BE2C (cell line): ENCODE measurements around the gene ARL8A.

ENCODE experiments used
- DNase-seq: peaks from one replicate; pipeline ENCODE4 v3.0.0-alpha.2; 2020
- H3K27me3 ChIP-seq: fragments of 250-450 bp; sonication (Bioruptor Pico); 2 replicates; pipeline ENCODE4 v1.5.1; 2020; ENCODE audit warnings: mild to moderate bottlenecking
- H3K36me3 ChIP-seq: fragments of 250-450 bp; sonication (Bioruptor Pico); 2 replicates; pipeline ENCODE4 v1.5.1; 2020; ENCODE audit warnings: mild to moderate bottlenecking
- H3K4me1 ChIP-seq: fragments of 250-450 bp; sonication (Bioruptor Pico); 2 replicates; pipeline ENCODE4 v1.5.1; 2020
- H3K4me3 ChIP-seq: 2 replicates; pipeline ENCODE4 v1.5.1; 2011; ENCODE audit warnings: low read depth, low read length
- H3K9me3 ChIP-seq: fragments of 250-450 bp; sonication (Bioruptor Pico); 2 replicates; pipeline ENCODE4 v1.5.1; 2020
- TF ChIP-seq, protein P1 (sequence below): IDR thresholded peaks from 2 replicates; pipeline ENCODE4 v1.5.1; 2012; ENCODE audit warnings: mild to moderate bottlenecking, low read depth, low read length

The ARL8A gene

DNA sequence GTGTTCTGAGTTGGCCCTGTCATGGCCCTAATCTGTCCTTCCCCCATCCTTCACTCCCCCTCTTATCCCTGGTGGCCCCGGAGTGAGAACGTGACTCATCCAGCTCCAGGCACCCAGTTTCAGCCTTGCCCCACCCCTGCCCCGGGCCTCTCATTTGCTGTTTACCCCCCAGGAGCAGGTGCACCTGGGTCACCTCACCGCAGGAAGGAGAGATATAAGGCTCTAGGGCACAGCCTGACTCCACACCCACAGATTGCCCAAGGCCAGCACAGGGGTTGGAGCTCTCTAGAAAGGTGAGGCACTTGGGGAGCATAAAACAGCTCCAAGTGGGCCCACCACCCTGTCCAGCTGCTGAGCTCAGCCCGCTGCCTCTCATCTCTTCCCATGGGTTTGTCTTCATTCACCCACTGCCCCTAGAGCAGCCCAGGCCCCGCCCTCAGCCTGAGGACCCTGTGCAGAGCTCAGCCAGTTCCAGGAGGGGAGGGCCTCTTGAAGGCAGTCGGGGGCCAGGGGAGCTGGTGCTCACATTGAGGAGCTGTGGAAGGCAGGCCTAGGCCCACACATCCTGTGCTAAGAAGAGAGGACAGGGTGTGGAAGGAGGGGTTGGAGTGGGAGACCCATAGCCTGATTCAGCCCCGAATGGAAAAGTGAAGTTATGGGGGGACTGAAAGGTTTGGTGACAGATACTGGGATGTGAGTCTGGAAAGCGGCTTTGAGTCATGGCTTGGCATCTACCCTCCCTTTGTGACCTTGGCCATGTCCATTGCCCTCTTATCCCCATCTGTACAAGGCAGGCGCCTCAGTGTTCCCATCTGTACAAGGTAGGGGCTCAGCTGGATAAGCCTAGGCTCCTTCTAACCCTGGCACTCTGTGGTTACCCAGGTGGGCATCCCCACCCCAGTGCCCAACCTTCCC, 37.9 kb downstream of the ARL8A start:
- H3K4me1 ChIP-seq, result peaks cover 18% of the 10 kb centered on the region
- no peaks in the 10 kb centered on the region for H3K36me3 ChIP-seq
- H3K27me3 ChIP-seq, result no peaks in the 10 kb centered on the region
- TF ChIP-seq, protein P1, sequence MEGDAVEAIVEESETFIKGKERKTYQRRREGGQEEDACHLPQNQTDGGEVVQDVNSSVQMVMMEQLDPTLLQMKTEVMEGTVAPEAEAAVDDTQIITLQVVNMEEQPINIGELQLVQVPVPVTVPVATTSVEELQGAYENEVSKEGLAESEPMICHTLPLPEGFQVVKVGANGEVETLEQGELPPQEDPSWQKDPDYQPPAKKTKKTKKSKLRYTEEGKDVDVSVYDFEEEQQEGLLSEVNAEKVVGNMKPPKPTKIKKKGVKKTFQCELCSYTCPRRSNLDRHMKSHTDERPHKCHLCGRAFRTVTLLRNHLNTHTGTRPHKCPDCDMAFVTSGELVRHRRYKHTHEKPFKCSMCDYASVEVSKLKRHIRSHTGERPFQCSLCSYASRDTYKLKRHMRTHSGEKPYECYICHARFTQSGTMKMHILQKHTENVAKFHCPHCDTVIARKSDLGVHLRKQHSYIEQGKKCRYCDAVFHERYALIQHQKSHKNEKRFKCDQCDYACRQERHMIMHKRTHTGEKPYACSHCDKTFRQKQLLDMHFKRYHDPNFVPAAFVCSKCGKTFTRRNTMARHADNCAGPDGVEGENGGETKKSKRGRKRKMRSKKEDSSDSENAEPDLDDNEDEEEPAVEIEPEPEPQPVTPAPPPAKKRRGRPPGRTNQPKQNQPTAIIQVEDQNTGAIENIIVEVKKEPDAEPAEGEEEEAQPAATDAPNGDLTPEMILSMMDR, result no peak
- no peak overlapping the region for H3K4me3 ChIP-seq
- no peak for DNase-seq
- H3K9me3 ChIP-seq, result no peaks in the 10 kb centered on the region

DNA sequence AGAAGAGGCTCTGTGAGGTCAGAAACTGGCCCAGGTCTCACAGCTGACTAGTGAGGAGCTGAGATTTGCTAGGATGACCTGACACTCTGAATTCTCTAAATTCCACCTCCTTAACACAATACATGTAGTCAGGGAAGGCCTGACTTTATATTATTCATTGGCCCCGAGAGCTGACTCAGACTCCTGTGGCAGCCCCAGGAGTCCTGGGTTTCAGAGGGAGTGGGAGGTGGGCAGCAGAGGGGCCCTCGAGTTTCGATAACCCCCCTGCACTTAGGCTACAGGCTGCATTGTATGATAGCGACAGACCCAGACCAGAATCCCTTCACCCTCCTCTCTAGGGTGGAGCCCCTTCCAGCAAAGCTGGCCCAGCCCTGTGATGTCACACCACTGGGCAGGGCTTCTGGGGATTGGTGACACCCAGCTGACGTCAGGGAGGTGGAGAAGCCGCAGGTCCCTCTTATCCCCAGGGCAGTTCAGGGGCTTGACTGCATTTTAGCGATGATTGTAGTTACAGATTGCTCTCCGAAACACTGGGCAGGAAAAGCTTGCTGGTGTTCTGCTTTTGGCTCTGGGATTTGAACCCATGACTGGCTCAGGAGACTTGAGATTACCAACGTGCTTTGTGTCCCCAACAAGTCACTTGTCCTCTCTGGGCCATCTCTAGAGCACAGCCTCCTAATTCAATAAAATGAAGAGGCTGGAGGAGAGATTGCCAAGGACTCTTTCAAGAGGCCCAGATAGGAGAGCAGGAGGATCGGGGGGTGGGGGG, 38.8 kb downstream of the ARL8A start:
- TF ChIP-seq, protein P1, result no peak
- peak; percentile 77 for DNase-seq
- H3K9me3 ChIP-seq, result no peaks in the 10 kb centered on the region
- H3K36me3 ChIP-seq, result no peaks in the 10 kb centered on the region
- no peak overlapping the region for H3K4me3 ChIP-seq
- H3K27me3 ChIP-seq, result no peaks in the 10 kb centered on the region
- peaks cover 18% of the 10 kb centered on the region for H3K4me1 ChIP-seq

DNA sequence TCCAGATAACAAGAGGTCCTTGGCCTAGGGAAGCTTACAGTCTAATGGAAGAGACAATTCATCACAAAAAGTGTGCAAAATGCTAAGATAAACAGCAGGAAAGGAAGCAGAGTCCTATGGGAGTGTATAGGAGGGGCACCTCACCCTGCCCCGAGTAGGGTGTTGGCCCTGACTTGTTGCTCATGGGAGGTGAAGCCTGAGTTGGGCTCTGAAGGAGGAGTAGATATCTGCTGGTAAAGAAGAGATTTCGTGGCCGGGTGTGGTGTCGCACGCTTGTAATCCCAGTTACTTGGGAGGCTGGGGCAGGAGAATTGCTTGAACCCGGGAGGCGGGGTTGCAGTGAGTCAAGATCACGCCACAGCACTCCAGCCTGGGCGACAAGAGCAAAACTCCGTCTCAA, 40.5 kb downstream of the ARL8A start:
- TF ChIP-seq, protein P1, result no peak
- DNase-seq, result no peak
- Histone ChIP-seq H3K4me3 (no peak overlapping the region), H3K9me3 (no peaks in the 10 kb centered on the region), H3K27me3 (no peaks in the 10 kb centered on the region), H3K4me1 (peaks cover 18% of the 10 kb centered on the region), H3K36me3 (no peaks in the 10 kb centered on the region)

DNA sequence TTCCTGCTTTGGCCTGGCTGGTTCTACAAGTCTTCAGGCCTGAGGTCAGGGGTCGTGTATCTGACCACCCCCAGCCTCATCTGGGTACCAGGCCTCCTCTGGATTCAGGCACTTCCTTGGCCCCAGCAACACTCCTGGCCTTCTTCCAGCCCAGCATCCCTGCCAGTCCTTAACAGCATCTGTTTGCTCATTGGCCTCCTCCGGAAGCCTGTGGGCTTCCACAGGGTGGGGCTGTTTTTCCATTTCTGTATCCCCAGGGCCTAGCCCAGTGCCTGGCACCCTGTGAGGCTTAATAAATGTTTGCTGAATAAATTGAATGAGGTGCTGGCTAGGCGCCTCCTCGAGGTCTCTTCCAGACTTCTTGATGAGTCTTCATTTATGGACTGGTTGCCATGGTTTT, 43.4 kb downstream of the ARL8A start:
- TF ChIP-seq, protein P1, result no peak
- no peaks in the 10 kb centered on the region for H3K27me3 ChIP-seq
- no peaks in the 10 kb centered on the region for H3K36me3 ChIP-seq
- no peaks in the 10 kb centered on the region for H3K9me3 ChIP-seq
- no peak overlapping the region for H3K4me3 ChIP-seq
- peak; percentile 23 for DNase-seq
- peaks cover 7% of the 10 kb centered on the region for H3K4me1 ChIP-seq

DNA sequence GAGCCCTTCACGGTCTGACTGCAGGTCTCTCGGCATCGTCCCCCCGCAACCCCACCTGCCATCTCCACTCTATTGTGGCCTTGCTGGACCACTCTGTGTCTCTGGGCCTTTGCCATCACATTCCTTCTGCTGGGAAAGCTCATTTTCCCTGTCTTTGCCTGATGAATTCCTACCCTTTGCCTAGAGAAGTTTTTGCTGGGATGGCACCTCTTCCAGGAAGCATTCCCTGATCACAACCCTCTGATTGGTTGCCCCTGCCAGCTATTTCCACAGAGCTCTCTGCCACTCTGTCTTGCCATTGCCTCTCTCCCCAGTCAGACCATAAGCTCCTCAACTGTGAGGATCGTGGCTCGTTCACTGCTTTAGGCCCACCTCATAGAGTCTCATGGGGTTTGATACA, 50.7 kb downstream of the ARL8A start:
- TF ChIP-seq, protein P1, result no peak
- no peak for DNase-seq

DNA sequence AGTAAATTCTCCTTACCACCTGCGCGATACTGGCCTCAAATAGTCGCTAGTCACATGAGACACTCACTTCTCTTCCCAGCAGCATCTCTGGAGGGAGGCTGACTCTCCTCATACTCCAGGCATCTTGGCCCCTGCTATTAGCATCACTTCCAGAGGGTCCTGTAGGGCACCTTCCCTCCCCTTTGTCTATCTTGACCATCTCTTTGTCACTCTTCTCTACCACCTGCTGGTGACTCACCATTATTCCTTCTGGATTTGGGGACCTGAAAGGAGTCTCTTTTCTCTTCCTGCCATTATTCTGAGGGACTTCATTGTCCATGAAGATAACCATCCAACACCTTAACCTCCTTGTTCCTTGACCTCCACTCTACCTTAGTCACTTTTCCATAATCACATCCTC, 53.5 kb downstream of the ARL8A start:
- DNase-seq, result no peak
- H3K4me1 ChIP-seq, result no peaks in the 10 kb centered on the region; the same call in 1 of the 2 replicates
- H3K9me3 ChIP-seq, result no peaks in the 10 kb centered on the region
- no peaks in the 10 kb centered on the region for H3K36me3 ChIP-seq
- H3K27me3 ChIP-seq, result no peaks in the 10 kb centered on the region
- TF ChIP-seq, protein P1, result peak; percentile 42
- H3K4me3 ChIP-seq, result no peak overlapping the region

More for the DNA sequence above, 50.7 kb downstream of the ARL8A start:
- H3K4me3 ChIP-seq, result no peak overlapping the region
- no peaks in the 10 kb centered on the region for H3K9me3 ChIP-seq
- no peaks in the 10 kb centered on the region for H3K27me3 ChIP-seq
- no peaks in the 10 kb centered on the region for H3K36me3 ChIP-seq
- no peaks in the 10 kb centered on the region; the same call in 1 of the 2 replicates for H3K4me1 ChIP-seq
